Heart right ventricle (tissue), 16 donors: ENCODE results near the gene ADGRE2. TPM values are rescaled to one million over a fixed set of nuclear protein-coding genes. Genes with fewer than 3 reads are reported as not detected.
"Not testable (repeated sequence)": the region's sequence is repeated elsewhere in the genome, so short reads cannot be mapped to it uniquely, and the experiment has no call there.

Source experiments
- ATAC-seq, 8 donors: fragments of 200-7000 bp; cut with Tn5 transposase; one replicate each; pipeline ENCODE4 v1.9.1; 2020; ENCODE audit warnings: mild to moderate bottlenecking in 8 of 8, moderate library complexity in 8 of 8, moderate number of reproducible peaks in 1 of 8
- DNase-seq, 2 donors: peaks; one replicate each; pipeline ENCODE4 v3.0.0-alpha.2; 2020
- H3K27ac ChIP-seq, 10 donors: fragments of 200-600 bp; sonication (generic) in 2 of 10; one replicate each; pipeline versions ENCODE4 v1.5.0 to v1.8.0; 2020 to 2022; ENCODE audit warnings: mild to moderate bottlenecking in 3 of 10
- H3K27me3 ChIP-seq, 7 donors: fragments of 200-600 bp; one replicate each; pipeline ENCODE4 v1.8.0; 2021 to 2022; ENCODE audit warnings: mild to moderate bottlenecking in 2 of 7
- H3K36me3 ChIP-seq, 9 donors: fragments of 200-600 bp; sonication (generic) in 1 of 9; one replicate each; pipeline versions ENCODE4 v1.5.0 to v1.8.0; 2020 to 2022; ENCODE audit warnings: mild to moderate bottlenecking in 2 of 9
- H3K4me1 ChIP-seq, 9 donors: fragments of 200-600 bp; sonication (generic) in 1 of 9; one replicate each; pipeline versions ENCODE4 v1.5.0 to v1.8.0; 2020 to 2022; ENCODE audit warnings: mild to moderate bottlenecking in 4 of 9
- H3K4me3 ChIP-seq, 10 donors: fragments of 200-600 bp; sonication (generic) in 2 of 10; one replicate each; pipeline versions ENCODE4 v1.5.0 to v1.8.0; 2020 to 2022; ENCODE audit warnings: mild to moderate bottlenecking in 7 of 10, moderate library complexity in 2 of 10
- H3K9me3 ChIP-seq, 11 donors: fragments of 200-600 bp in 10 of 11; sonication (generic) in 2 of 11; one replicate each; pipeline versions ENCODE4 v1.5.0 to v1.8.0; 2013 to 2022; ENCODE audit warnings: mild to moderate bottlenecking in 2 of 11, control low read depth in 1 of 11, moderate library complexity in 1 of 11
- CTCF ChIP-seq, 9 donors: fragments of 200-600 bp; sonication (generic) in 2 of 9; IDR thresholded peaks; one replicate each; pipeline versions ENCODE4 v1.5.0 to v1.8.0; 2021 to 2022; ENCODE audit warnings: antibody characterized with exemption in 9 of 9, mild to moderate bottlenecking in 5 of 9, moderate library complexity in 1 of 9
- WGBS, 2 donors: extraction: QIAGEN DNeasy Blood & Tissue Kit; methylation state at CpG; one replicate each; pipeline ENCODE4 v1.1.7; 2013; ENCODE audit warnings: inconsistent platforms in 1 of 2; 5-methylcytosine and 5-hydroxymethylcytosine counted together
- intact Hi-C, 10 donors: fragments of 100-400 bp; cut with DNase I; formaldehyde crosslinking; loops; one replicate each; pipeline versions ENCODE4 v1.11.1 to v1.14.2; 2022
- polyA plus RNA-seq, 2 donors: library from polyadenylated mRNA; stranded (reverse); fragments of 200-250 nt; gene quantifications; one replicate each; pipeline ENCODE4 v1.2.3, GENCODE V29; 2013
- total RNA-seq, 10 donors: library from RNA; stranded (reverse); fragmentation: NEBNext Ultra II Directional in 3 of 10; extraction: Animal tissue kit (Norgen Biotek cat#: 25700) in 3 of 10; gene quantifications; one replicate each; pipeline versions ENCODE4 v1.2.1 to v1.2.4, GENCODE V29; 2021 to 2023
- donor health status: Arrhythmogenic right ventricular cardiomyopathy.
- donor health status: ischemic (EF 13 %, LVEDD 7.1; RV severe dilation, severe dysfunction).
- donor health status: healthy with polysubstance abuse.
- donor health status: DM: no; HTN: yes; CAD: no.
- donor health status: DM: no; HTN: no; CAD: no.
- donor health status: ischemic (EF 25% LVEDD 6.9; RV normal size, moderate dysfunction).
- donor health status: ischemic (EF 25% LVEDD 5.7; RV mildly dilated, moderate dysfunction).
- donor health status: healthy.
- donor health status: DM: yes; HTN: yes; CAD: no.
- donor health status: Ischemic cardiomyopathy.
- donor health status: ischemic (EF 35%, LVEDD 5.7; RV mildly dilated, moderate dysfunction).
- donor health status: nonischemic (EF 11% LVEDD 7.7; RV severe dilation, severe dysfunction).
- donor health status: DM: yes; HTN: yes; CAD: no.
- donor health status: PGD.
- donor health status: ischemic (EF 29% LVEDD 5.4; RV normal size, mild dysfunction).
- donor health status: nonischemic (EF 23%, LVEDD 6.1; RV moderate dilation, normal function).

ADGRE2 gene
- total and polyA plus RNA-seq, 12 donors: 0.17 to 5.0 (median 0.79) TPM

- no peak for TF ChIP-seq CTCF (IDR thresholded peaks at IDR 0.05)
- intact Hi-C loops: no loop called here
- 5 to 7% methylated on average over 22 of the region's 22 CpGs for WGBS, 2 donors
- Histone ChIP-seq H3K4me1 (peaks cover 0 to 12% (median 0%) of the 10 kb centered on the region in 9 donors), H3K4me3 (peak overlapping the region in 9 of 10 donors; percentile 10 to 62 (median 32)), H3K36me3 (peaks cover 0 to 24% (median 0%) of the 10 kb centered on the region in 9 donors), H3K9me3 (no peaks in the 10 kb centered on the region), H3K27me3 (peaks cover 0 to 48% (median 30%) of the 10 kb centered on the region in 7 donors), H3K27ac (peak overlapping the region in 2 of 10 donors; percentile 12 to 87)
- peak in 2 of 8 donors; percentile 24 to 28 for ATAC-seq
- peak in 1 of 2 donors; percentile 24 for DNase-seq
Measured at GRCh38 chr19:14775869-14776586, 2.3 kb downstream of the ADGRE2 start.

GRCh38 chr19:14775326-14775725, 3.0 kb downstream of the ADGRE2 start:
- peaks cover 0 to 29% (median 0%) of the 10 kb centered on the region in 9 donors for H3K36me3 ChIP-seq
- peaks cover 0 to 47% (median 30%) of the 10 kb centered on the region in 7 donors for H3K27me3 ChIP-seq
- DNase-seq, intact Hi-C loops, ATAC-seq, H3K9me3 ChIP-seq: not testable (repeated sequence)
- peaks cover 0 to 12% (median 0%) of the 10 kb centered on the region in 9 donors for H3K4me1 ChIP-seq
- H3K4me3 ChIP-seq: peak overlapping the region in 2 of 10 donors; percentile 48 to 62
- 78 to 87% methylated on average over 8 of the region's 8 CpGs for WGBS, 2 donors
- peak overlapping the region in 1 of 10 donors; percentile 87 for H3K27ac ChIP-seq

- H3K27ac ChIP-seq: no peak overlapping the region
- H3K9me3 ChIP-seq: no peaks in the 10 kb centered on the region
- H3K27me3 ChIP-seq: peaks cover 0 to 43% (median 30%) of the 10 kb centered on the region in 7 donors
- H3K4me3 ChIP-seq: no peak overlapping the region
- DNase-seq: no peak
- H3K4me1 ChIP-seq: peaks cover 0 to 12% (median 0%) of the 10 kb centered on the region in 9 donors
- 74 to 76% methylated on average over 10 of the region's 10 CpGs for WGBS, 2 donors
- no peak for ATAC-seq
- no peak for TF ChIP-seq CTCF (IDR thresholded peaks at IDR 0.05)
- intact Hi-C loops: no loop called here
- H3K36me3 ChIP-seq: peaks cover 0 to 38% (median 0%) of the 10 kb centered on the region in 9 donors
Measured at GRCh38 chr19:14774373-14774772, 4.0 kb downstream of the ADGRE2 start.

GRCh38 chr19:14773722-14774121, 4.6 kb downstream of the ADGRE2 start:
- peaks cover 0 to 12% (median 0%) of the 10 kb centered on the region in 9 donors for H3K4me1 ChIP-seq
- ATAC-seq, H3K9me3 ChIP-seq, H3K27ac ChIP-seq, H3K4me3 ChIP-seq, intact Hi-C loops, DNase-seq: not testable (repeated sequence)
- H3K27me3 ChIP-seq: peaks cover 0 to 46% (median 30%) of the 10 kb centered on the region in 7 donors
- H3K36me3 ChIP-seq: peaks cover 0 to 45% (median 0%) of the 10 kb centered on the region in 9 donors
- 66 to 76% methylated on average over 8 to 9 of the region's 9 CpGs for WGBS, 2 donors

- no peak overlapping the region for H3K4me3 ChIP-seq
- no peak for DNase-seq
- H3K36me3 ChIP-seq: peaks cover 0 to 52% (median 0%) of the 10 kb centered on the region in 9 donors
- peaks cover 0 to 49% (median 30%) of the 10 kb centered on the region in 7 donors for H3K27me3 ChIP-seq
- H3K9me3 ChIP-seq: no peaks in the 10 kb centered on the region
- intact Hi-C loops: no loop called here
- no peak for TF ChIP-seq CTCF (IDR thresholded peaks at IDR 0.05)
- ATAC-seq: no peak
- H3K4me1 ChIP-seq: peaks cover 0 to 12% (median 0%) of the 10 kb centered on the region in 9 donors
- H3K27ac ChIP-seq: no peak overlapping the region
- WGBS, 2 donors: 86 to 88% methylated on average over 7 of the region's 7 CpGs
Measured at GRCh38 chr19:14772995-14773394, 5.4 kb downstream of the ADGRE2 start.
